Thyroid gland (tissue), 4 donors: ENCODE measurements around the gene KRTAP20-2.

Source experiments
- CTCF ChIP-seq, 6 experiments: fragments of 200-600 bp in 3 of 6; fragments of 450-650 bp in 3 of 6; sonication (generic) in 3 of 6; IDR thresholded peaks; one replicate each; pipeline ENCODE4 v1.5.1; 2016 to 2019; ENCODE audit warnings: antibody characterized with exemption in 6 of 6, mild to moderate bottlenecking in 2 of 6, inconsistent platforms in 1 of 6, moderate library complexity in 1 of 6
- POLR2A ChIP-seq, 2 donors: fragments of 450-650 bp; IDR thresholded peaks; one replicate each; pipeline ENCODE4 v1.6.1; 2017; ENCODE audit warnings: antibody characterized with exemption in 2 of 2, mild to moderate bottlenecking in 2 of 2, moderate library complexity in 1 of 2

DNA sequence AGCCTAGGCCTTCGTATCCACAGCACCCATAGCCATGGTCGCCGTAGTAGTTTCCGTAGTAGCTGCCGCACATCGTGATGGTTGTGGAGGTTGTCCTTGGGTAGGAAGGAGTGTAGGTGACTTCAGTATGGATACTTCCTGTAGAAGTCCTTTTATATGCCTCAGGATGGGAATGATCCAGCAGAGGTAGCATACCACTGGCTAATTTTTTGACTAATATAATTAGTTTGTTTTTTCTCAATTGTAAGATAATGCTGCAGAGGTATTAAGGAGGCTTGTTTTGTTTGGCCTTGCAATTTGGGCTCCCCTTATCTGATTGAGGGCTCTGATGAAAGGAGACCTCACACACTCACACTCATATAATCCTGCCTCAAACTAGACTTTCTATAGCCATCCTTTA, 36.2 kb upstream of the KRTAP20-2 start, which contains the start of gene KRTAP6-2:
- TF ChIP-seq CTCF (IDR thresholded peaks at IDR 0.05), result no peak
- TF ChIP-seq POLR2A (IDR thresholded peaks at IDR 0.05), result no peak
